HepG2 (cell line): ENCODE measurements around the gene FAM89B. TPM values are rescaled to one million over a fixed set of nuclear protein-coding genes. Genes with fewer than 3 reads are reported as not detected.

Experiments
- ARNT2 ChIP-seq: sonication (generic); formaldehyde crosslinking; IDR thresholded peaks from 2 replicates; pipeline ENCODE4 v1.8.0; 2022; ENCODE audit warnings: mild to moderate bottlenecking, low read depth, missing genetic modification reagents, moderate library complexity
- ASH2L ChIP-seq: fragments of 300-600, 200-600 bp; sonication (generic); IDR thresholded peaks from 2 replicates; pipeline ENCODE4 v1.7.0; 2017; ENCODE audit warnings: low read depth, mild to moderate bottlenecking, moderate library complexity, mixed read lengths, low read length; ENCODE audit not compliant: insufficient read length
- GABPB1 ChIP-seq: IDR thresholded peaks from 2 replicates; pipeline ENCODE4 v1.6.1; 2016; ENCODE audit warnings: mild to moderate bottlenecking, missing genetic modification reagents, moderate library complexity, missing compliant biosample characterization
- SPEN ChIP-seq: sonication (generic); formaldehyde crosslinking; IDR thresholded peaks from 2 replicates; pipeline ENCODE4 v1.5.1; 2020; ENCODE audit warnings: low read depth, mild to moderate bottlenecking, missing genetic modification reagents
- UBTF ChIP-seq: sonication (generic); formaldehyde crosslinking; IDR thresholded peaks from 2 replicates; pipeline ENCODE4 v1.4.0; 2020; ENCODE audit warnings: mild to moderate bottlenecking, missing genetic modification reagents
- XRCC5 ChIP-seq: fragments of 200-400 bp; formaldehyde crosslinking; optimal IDR thresholded peaks from 2 replicates; pipeline ENCODE3; 2017; ENCODE audit warnings: mild to moderate bottlenecking, low read length
- ZNF331 ChIP-seq: sonication (generic); formaldehyde crosslinking; IDR thresholded peaks from 2 replicates; pipeline ENCODE4 v1.4.0; 2020; ENCODE audit warnings: missing genetic modification reagents
- ZNF335 ChIP-seq: sonication (generic); formaldehyde crosslinking; IDR thresholded peaks from 2 replicates; pipeline ENCODE4 v1.4.0; 2020; ENCODE audit warnings: missing genetic modification reagents
- ZNF609 ChIP-seq: sonication (generic); formaldehyde crosslinking; IDR thresholded peaks from 2 replicates; pipeline ENCODE4 v1.4.0; 2020; ENCODE audit warnings: mild to moderate bottlenecking, missing genetic modification reagents, borderline replicate concordance
- ZNF614 ChIP-seq: IDR thresholded peaks from 2 replicates; pipeline ENCODE4 v1.6.1; 2018; ENCODE audit warnings: missing biosample characterization, missing genetic modification reagents, inconsistent platforms, borderline replicate concordance
- ZNF629 ChIP-seq: sonication (generic); formaldehyde crosslinking; conservative IDR thresholded peaks from 2 replicates; pipeline ENCODE4 v1.5.0; 2020; ENCODE audit warnings: missing genetic modification reagents
- ZNF747 ChIP-seq: sonication (generic); formaldehyde crosslinking; IDR thresholded peaks from 2 replicates; pipeline ENCODE4 v1.8.1; 2023; ENCODE audit warnings: missing genetic modification reagents, mild to moderate bottlenecking, borderline replicate concordance
- ZNF782 ChIP-seq: sonication (generic); formaldehyde crosslinking; IDR thresholded peaks from 2 replicates; pipeline ENCODE4 v1.4.0; 2020; ENCODE audit warnings: missing genetic modification reagents, mild to moderate bottlenecking, borderline replicate concordance
- polyA plus RNA-seq, 8 experiments: library from polyadenylated mRNA; depleted of rRNA in 3 of 8; stranded (reverse) in 7 of 8; unstranded in 1 of 8; fragments of >200 nt; fragmentation: Illumina TruSeq in 4 of 8; extraction: Trizol in 4 of 8; gene quantifications; 2 replicates each; pipeline versions ENCODE4 v1.2.1 to v1.2.3, GENCODE V29; 2011 to 2016; ENCODE audit warnings: low read depth in 4 of 8, missing spikeins in 1 of 8, mixed read lengths in 1 of 8; ENCODE audit not compliant: insufficient read depth in 1 of 8
- total RNA-seq, 5 experiments: library from RNA; depleted of rRNA; stranded (reverse); fragments of >200 nt; fragmentation: Illumina TruSeq; extraction: Trizol; gene quantifications; 2 replicates each; pipeline ENCODE4 v1.2.3, GENCODE V29; 2016; ENCODE audit warnings: low read depth in 1 of 5
- TF ChIP-seq, protein P1 (sequence below): sonication (generic); formaldehyde crosslinking; IDR thresholded peaks from 2 replicates; pipeline ENCODE4 v1.4.0; 2020; ENCODE audit warnings: missing genetic modification reagents
- TF ChIP-seq, protein P2 (sequence below): sonication (generic); formaldehyde crosslinking; IDR thresholded peaks from 2 replicates; pipeline ENCODE4 v1.4.0; 2020; ENCODE audit warnings: missing genetic modification reagents, borderline replicate concordance

FAM89B gene
- total and polyA plus RNA-seq, 2 of the 13 experiments (the other 11 are each of a cell fraction or from before 2014, with no cell fraction given) = 5.7 to 8.0 TPM

DNA sequence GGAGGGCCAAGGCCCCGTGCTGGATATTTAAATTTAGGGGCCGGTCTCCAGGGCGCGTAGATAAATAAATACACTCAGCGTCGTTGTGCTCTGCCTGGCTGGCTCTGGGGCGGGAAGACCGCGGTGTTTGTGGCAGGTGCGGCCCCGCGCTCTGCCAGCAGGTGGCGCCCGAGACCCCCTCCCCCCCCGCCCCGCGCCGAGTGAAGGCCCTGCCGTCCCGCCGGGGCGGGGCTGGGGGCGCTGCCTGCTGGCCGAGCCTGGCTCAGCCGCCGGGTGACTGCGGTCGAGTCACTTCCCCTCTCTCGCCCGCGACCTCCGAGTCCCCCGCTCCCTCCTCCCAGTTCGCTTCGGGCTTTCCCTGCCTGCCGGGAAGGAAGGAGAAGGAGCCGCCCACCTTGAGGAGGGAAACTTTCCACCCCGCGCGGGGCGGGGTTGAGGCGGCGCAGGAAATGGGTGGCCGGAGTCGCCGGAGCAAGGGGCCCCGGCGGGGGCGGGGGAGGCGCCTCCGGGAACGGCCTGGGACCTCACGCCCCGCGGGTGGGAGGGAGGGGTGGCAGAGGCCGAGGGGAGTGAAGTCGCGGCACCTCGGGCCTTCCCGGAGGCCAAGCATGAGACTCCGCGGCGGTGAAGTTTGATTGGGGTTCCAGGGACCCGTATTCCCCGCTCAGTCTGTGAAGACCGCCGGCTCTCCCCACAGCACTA lies 1.9 kb downstream of the FAM89B start (continued):
- TF ChIP-seq, protein P1, sequence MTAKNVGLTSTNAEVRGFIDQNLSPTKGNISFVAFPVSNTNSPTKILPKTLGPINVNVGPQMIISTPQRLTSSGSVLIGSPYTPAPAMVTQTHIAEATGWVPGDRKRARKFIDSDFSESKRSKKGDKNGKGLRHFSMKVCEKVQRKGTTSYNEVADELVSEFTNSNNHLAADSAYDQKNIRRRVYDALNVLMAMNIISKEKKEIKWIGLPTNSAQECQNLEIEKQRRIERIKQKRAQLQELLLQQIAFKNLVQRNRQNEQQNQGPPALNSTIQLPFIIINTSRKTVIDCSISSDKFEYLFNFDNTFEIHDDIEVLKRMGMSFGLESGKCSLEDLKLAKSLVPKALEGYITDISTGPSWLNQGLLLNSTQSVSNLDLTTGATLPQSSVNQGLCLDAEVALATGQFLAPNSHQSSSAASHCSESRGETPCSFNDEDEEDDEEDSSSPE (CRISPR knock-in tag) = peak; percentile 37; the same call in 1 of the 2 replicates
- TF ChIP-seq GABPB1 (CRISPR knock-in tag) = peak; percentile 68
- TF ChIP-seq ZNF335 (CRISPR knock-in tag) = 0 out of 2 replicates have a peak, but pooled peaks have one; percentile 56
- 0 out of 2 replicates have a peak, but pooled peaks have one; percentile 14 for TF ChIP-seq ZNF629 (CRISPR knock-in tag)
- no peak for TF ChIP-seq ZNF747 (CRISPR knock-in tag)
- no peak; the same call in 1 of the 2 replicates for TF ChIP-seq ZNF609 (CRISPR knock-in tag)
- TF ChIP-seq, protein P2, sequence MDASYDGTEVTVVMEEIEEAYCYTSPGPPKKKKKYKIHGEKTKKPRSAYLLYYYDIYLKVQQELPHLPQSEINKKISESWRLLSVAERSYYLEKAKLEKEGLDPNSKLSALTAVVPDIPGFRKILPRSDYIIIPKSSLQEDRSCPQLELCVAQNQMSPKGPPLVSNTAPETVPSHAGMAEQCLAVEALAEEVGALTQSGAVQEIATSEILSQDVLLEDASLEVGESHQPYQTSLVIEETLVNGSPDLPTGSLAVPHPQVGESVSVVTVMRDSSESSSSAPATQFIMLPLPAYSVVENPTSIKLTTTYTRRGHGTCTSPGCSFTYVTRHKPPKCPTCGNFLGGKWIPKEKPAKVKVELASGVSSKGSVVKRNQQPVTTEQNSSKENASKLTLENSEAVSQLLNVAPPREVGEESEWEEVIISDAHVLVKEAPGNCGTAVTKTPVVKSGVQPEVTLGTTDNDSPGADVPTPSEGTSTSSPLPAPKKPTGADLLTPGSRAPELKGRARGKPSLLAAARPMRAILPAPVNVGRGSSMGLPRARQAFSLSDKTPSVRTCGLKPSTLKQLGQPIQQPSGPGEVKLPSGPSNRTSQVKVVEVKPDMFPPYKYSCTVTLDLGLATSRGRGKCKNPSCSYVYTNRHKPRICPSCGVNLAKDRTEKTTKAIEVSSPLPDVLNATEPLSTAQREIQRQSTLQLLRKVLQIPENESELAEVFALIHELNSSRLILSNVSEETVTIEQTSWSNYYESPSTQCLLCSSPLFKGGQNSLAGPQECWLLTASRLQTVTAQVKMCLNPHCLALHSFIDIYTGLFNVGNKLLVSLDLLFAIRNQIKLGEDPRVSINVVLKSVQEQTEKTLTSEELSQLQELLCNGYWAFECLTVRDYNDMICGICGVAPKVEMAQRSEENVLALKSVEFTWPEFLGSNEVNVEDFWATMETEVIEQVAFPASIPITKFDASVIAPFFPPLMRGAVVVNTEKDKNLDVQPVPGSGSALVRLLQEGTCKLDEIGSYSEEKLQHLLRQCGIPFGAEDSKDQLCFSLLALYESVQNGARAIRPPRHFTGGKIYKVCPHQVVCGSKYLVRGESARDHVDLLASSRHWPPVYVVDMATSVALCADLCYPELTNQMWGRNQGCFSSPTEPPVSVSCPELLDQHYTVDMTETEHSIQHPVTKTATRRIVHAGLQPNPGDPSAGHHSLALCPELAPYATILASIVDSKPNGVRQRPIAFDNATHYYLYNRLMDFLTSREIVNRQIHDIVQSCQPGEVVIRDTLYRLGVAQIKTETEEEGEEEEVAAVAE = no peak
- 0 out of 2 replicates have a peak, but pooled peaks have one; percentile 31 for TF ChIP-seq ZNF614 (CRISPR knock-in tag)
- 0 out of 2 replicates have a peak, but pooled peaks have one; percentile 22 for TF ChIP-seq SPEN
- peak; percentile 41 for TF ChIP-seq ASH2L
- TF ChIP-seq ZNF782 (CRISPR knock-in tag) = no peak
- peak; percentile 58; the same call in 1 of the 2 replicates for TF ChIP-seq UBTF (CRISPR knock-in tag)
- 0 out of 2 replicates have a peak, but pooled peaks have one; percentile 49 for TF ChIP-seq ARNT2
- TF ChIP-seq XRCC5 = peak; percentile 26
- TF ChIP-seq ZNF331 (CRISPR knock-in tag) = peak; percentile 10; the same call in 1 of the 2 replicates
